NCI-H82 (cell line): ENCODE measurements around the gene SLC18A3.

Experiments used
- DNase-seq: peaks from one replicate; lab custom pipeline; 2025; lab: John Stamatoyannopoulos, UW

SLC18A3 gene

GRCh38 chr10:49610114-49610457 lies at the start of gene SLC18A3:
Gene SLC18A3, plus strand, starts transcription at chr10:49610310. Its CDS starts 431 bp downstream, at chr10:49610741.
- DNase-seq = peak; percentile 80

GRCh38 chr10:49560526-49560925 lies 49.6 kb upstream of the SLC18A3 start:
- DNase-seq = no peak

DNA sequence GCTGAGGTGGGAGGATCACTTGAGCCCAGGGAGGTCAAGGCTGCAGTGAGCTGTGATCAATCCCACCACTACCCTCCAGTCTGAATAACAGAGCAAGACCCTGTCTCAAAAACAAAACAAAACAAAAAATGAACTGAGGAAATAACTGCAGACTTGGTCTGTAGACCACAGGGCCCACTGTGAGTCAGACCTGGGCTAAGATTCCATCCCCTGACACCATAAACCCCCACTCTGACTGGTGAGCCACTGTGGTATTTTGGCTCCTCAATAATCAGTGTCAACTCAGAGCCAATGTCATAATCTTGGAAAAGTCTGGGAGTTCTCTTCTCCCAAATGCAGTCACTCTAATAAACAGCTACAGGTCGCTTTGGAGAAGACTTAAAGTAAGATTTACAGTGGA lies 47.2 kb upstream of the SLC18A3 start:
- DNase-seq = no peak

- DNase-seq = no peak
These were observed 45.6 kb upstream of the SLC18A3 start for GRCh38 chr10:49564461-49565009.

GRCh38 chr10:49567810-49568209 lies 42.3 kb upstream of the SLC18A3 start:
- no peak for DNase-seq

DNA sequence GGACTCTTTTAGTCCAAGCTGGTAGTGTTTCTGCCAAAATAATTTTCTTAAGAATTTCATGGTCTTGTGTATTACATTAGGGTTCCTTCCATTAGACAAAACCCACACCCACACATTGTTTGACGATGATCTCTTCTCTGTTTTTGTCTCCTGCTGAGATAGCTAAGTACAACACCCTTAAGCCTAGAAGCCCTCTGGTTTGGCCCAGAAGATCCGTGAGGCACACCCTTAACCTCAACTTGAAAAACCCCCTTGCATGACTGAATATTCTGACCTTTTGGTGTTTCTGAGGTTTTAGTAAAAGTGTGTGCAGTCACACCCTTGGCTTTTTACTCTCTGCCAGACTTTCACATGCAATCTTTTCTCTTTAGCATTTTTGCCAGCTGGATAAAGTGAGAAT lies 41.9 kb upstream of the SLC18A3 start:
- no peak for DNase-seq

DNA sequence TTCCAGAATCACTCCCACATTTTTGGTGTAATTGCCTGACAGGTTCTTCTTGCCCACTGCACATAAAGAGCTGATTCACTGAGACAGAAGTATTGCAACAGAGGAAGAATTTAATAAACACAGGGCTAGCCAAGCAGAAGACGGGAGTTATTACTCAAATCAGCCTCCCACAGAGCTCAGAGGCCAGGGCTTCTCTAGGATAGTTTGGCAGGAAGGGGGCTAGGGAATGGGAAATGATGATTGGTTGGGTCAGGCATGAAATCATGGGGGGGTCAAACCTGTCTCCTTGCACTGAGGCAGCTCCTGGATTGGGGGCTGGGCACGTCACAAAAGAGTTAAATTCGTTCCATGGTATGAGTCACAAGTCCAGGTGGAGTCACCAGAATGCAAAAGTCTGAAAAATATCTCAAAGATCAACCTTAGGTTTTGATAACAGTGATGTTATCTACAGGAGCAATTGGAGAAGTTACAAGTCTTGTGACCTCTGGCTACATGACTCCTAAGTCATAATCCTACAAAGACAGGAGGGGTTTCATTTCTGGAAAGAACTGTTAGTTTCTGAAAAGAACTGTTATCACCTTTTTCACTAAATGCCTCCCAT lies 41.0 kb upstream of the SLC18A3 start:
- DNase-seq = no peak

DNA sequence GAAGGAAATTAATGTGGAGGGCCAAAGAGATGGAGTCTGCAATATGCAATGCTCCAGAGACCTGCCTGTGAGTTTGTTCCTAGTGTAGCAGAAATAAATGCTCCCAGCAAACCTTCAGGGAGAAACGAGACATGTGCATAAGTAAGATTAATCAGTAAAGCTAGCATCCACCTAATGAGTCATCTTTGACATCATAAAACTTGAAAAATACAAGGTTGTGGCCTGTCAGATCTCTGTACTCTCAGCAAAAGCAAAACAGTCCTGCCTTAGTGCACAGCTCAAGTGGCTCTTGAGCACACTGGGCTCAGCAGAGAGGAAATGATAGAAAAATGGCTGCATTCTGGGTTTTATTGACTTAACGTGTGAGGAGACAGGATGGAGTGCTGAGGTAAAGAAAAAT lies 38.7 kb upstream of the SLC18A3 start:
- no peak for DNase-seq

DNA sequence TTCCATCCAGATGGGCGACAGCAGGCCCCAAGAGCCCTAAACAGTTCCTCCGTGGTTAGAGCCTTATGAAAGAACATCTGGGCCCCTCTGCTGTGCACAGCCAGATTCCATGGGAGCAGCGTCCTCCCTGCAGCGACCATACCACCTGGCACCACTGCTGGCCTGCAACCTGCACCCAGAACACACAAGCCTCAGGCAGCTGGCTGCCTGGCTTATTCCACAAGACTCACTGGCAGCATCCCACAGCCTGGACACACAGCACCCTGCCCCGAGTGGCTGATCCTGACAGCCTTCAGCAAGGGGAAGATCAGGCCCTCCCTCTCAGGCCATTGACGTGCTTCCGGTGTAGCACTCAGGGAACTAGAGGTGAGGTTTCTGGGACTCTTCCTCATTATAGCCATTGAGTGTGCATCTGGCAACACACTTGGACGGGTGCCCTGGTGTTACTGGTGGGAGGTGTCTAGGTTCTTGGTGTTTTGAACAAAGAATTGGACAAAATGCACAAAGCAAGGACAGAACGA lies 37.5 kb upstream of the SLC18A3 start:
- no peak for DNase-seq

DNA sequence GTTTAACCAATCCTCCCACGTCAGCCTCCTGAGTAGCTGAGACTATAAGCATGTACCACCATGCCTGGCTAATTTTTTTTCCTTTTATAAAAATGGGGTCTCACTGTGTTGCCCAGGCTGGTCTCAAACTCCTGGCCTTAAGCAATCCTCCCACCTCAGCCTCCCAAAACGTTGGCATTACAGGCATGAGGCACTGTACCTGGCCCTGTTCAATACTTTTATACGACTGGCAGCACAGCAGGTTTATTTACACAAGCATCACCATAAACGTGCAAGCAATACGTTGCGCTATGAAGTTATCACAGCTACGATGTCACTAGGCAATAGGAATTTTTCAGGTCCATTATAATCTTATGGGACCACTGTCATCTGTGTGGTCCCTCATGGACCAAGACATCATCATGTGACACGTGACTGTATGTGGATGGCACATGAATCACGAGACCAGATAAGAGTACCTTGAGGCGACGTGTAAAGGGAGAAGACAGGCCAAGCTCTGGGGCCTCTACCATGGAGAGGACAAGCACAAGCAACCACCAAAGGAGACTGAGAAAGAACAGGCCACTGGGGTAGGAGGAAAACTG lies 34.5 kb upstream of the SLC18A3 start:
- DNase-seq = no peak

DNA sequence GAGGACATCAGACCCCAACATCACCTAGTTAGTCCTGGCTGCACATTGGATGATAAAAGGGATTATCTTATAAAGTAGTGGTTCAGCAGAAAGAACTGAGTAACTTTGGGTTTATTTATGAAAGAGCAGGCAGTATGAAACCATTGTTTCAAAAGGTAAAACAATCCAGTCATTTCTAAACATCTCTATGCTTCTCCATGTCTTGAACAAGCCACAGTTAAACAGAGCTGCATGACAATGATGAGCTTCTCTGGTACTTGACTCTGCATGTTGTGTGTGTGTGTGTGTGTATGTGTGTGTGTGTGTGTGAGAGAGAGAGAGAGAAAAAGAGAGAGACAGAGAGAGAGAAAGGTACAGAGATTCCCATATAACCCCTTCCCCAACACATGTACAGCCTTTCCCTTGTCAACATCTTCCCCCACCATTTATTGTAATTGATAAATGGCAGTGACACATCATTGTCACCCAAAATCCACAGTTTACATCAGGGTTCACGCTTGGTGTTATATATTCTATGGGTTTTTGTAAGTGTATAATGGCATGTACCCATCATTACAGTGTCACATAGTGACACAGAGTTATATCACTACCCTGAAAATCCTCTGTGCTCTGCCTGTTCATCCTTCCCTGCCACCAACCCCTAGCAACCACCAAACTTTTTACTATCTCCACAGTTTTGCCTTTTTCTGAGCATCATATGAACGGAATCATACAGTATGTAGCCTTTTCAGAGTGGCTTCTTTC lies 32.8 kb upstream of the SLC18A3 start:
- DNase-seq = no peak

GRCh38 chr10:49578392-49578791 lies 31.7 kb upstream of the SLC18A3 start:
- no peak for DNase-seq

DNA sequence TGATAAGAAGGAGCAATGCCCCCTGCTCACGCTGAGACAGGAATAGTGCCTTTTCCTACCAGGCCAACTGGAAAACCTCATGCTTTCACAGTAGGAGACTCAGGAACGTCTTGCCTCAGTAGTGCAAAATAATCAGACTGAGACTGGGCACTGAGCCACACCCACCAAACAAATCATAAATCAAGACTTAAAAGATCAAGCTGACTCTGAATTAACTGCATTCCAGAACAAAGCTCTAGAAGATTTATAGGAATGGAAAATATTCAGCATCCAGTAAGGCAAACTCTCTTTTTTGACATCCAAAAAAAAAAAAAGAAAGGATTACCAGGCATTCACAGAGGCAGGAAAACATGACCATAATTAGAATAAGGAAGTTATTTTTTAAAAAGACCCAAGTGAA lies 30.5 kb upstream of the SLC18A3 start:
- DNase-seq = peak; percentile 2

- no peak for DNase-seq
These were observed 24.7 kb upstream of the SLC18A3 start for GRCh38 chr10:49585387-49585786.

- no peak for DNase-seq
These were observed 22.1 kb upstream of the SLC18A3 start for GRCh38 chr10:49587981-49588380.

DNA sequence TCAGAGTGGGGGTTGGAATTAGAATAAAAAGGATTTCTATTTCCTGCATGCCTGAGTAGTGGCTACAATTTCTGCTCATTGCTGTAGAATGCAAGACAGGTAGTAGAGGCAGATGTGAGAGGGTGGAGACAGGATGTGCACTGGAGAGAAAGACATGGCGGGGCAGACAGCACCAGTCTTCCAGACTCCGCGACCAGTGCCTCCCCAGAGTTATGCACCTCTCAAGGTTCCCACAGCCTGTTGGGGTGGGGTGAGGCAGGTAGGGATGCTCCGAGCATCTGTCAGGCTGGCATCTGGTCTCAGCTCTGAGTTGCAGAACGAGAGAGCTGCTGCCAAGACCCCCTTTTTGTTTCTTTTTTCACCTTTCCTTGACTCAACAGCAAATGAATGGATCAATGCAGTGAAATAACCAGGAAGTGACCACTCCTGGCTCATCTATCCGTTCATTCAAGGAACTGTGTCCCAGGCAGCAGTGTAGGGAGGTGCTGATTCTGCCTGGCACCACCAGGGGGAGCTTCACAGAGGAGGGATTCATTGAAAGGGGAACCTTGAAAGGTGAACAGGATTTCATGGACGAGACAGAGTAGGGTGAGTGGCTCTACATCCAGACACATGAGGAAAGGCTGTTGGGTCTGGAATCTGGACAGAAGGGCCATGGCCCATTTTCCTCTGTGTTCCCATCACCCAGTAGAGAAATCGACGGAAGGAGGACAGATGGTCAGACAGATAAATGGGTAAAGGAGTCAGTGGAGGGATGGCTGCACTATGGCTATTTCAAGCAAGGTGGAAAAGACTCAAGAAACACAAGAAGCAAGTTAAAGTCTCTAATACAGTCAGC lies 17.2 kb upstream of the SLC18A3 start:
- DNase-seq = peak; percentile 75

- DNase-seq = no peak
These were observed 16.6 kb upstream of the SLC18A3 start for GRCh38 chr10:49593564-49593875.

DNA sequence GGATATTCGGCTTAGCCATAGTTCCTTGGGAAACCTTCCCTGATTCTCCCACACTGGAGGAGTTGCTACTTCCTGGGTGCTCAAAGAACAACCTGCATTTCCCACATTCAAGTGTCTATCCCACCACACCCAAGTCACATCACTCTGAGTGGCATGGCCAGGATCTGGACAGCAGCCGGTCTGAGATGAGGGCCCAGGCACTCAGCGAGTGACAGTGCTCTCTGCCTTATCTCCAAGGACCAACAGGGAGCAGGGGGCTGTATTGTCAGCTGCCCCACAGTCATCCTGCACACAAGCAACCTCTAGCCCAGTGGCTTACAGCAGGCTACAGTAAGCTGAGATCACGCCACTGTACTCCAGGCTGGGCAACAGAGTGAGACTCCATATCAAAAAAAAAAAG lies 16.1 kb upstream of the SLC18A3 start:
- DNase-seq = no peak

DNA sequence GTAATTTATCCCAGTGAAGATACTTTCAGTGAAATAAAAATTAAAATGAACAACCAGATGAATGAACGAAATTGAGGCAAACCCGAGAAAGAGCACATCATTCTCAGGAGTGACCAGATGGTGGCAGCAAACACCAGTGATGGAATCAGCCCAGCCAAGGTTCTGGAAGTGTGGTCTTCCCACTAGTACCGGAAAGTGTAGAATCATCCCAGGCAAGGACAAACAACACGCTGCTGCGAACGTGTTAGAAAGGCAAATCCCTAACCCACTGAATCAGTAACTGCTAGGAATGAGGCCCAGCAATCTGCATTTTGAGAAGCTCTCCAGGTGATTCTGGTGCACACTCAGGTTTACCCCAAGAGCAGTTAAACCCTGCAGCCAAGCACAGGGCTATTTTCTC lies 15.5 kb upstream of the SLC18A3 start:
- DNase-seq = peak; percentile 77

- DNase-seq = no peak
These were observed 15.0 kb upstream of the SLC18A3 start for GRCh38 chr10:49595003-49595712.

GRCh38 chr10:49595713-49596492 lies 14.2 kb upstream of the SLC18A3 start:
- DNase-seq = no peak
